K562 treated with DMSO at 1 percent for 4 hours (cell line): ENCODE measurements around the gene RHOXF2B. TPM values are rescaled to one million over a fixed set of nuclear protein-coding genes. Genes with fewer than 3 reads are reported as not detected.

Source experiments
- total RNA-seq: library from RNA; unstranded; fragments of 300-600 nt; gene quantifications from 2 replicates; pipeline ENCODE4 v1.2.3, GENCODE V29; 2022; ENCODE audit not compliant: insufficient read depth

The RHOXF2B gene
- 5.6 and 6.5 TPM in 2 replicates for total RNA-seq

DNA sequence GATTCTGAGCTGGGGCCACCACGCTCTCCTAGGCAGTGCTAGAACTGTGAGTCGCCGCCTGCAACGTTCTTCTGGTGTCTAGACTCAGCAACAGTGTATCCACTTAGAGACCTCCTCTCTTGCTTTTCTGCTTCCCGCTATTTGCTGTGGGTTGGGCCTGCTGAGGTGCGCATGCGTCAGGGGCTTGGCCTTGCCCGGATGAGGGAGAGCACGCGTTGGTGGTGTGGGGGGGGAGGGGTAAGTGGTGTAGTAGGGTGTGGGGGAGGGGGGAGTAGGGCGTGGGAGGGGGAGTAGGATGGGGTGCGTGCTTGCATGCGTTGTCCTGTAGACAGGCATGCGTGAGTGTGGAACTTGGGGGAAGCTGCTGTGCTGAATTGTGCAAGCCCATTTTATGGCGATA lies at the start of gene RHOXF2B:
Gene RHOXF2B (minus strand): TSS at position 101 of the 400 bp plus-strand sequence. CDS start 138 bp downstream, outside the sequence.

DNA sequence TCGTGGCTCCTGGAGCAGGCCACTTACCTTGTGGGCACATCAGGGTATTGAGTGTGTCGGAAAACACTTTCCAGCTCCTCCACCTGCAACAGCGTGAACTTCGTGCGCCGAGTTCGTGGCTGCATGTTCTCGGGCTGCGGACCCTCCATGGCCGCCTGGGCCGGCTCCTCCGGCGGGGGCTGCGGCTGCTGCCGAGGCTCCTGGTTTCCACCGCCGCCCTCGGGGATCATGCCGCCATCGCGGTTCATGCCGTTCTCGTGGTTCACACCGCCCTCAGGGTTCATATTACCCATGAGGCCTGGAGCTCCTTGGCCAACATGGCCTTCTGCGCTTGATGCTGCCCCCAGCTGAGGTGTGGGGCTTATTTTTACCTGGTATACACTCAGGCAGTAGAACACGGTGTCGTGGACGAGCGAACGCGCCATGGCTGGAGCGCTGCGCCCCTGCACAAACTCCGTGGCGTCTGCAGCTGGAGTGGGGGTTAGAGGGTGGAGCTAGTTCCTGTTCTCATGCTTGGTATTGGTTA lies 38.0 kb upstream of the RHOXF2B start, which contains the start of gene RHOXF1:
Gene RHOXF1 (minus strand): TSS at position 476 of the 526 bp plus-strand sequence. CDS start 51 bp downstream, at position 425.

Other genes starting within 250 kb of the RHOXF2B start
- gene UPF3B, start 224.7 kb downstream of the RHOXF2B start, total RNA-seq = 26.7 and 29.2 TPM in 2 replicates
- 44.0 and 56.1 TPM in 2 replicates for gene RNF113A, start 206.0 kb downstream of the RHOXF2B start, total RNA-seq
- 88.5 and 96.3 TPM in 2 replicates for gene NDUFA1, start 205.9 kb downstream of the RHOXF2B start, total RNA-seq
- not detected in 2 replicates for gene AKAP14, start 181.8 kb downstream of the RHOXF2B start, total RNA-seq
- gene NKAP, start 133.9 kb downstream of the RHOXF2B start, total RNA-seq = 7.4 and 9.1 TPM in 2 replicates
- gene RHOXF1, start 38.2 kb upstream of the RHOXF2B start, total RNA-seq = not detected in 2 replicates
- gene RHOXF2, start 80.9 kb upstream of the RHOXF2B start, total RNA-seq = 132 TPM in 2 replicates
- 9.8 and 11.5 TPM in 2 replicates for gene ZBTB33, start 173.1 kb upstream of the RHOXF2B start, total RNA-seq
- not detected in 2 replicates for gene TMEM255A, start 233.8 kb upstream of the RHOXF2B start, total RNA-seq